ENCODE data around the gene THAP7.

The THAP7 gene

GRCh38 chr22:20964090-20964798, 37.7 kb downstream of the THAP7 start:
- DNase-seq (ENCODE audit: low read depth) = no peak

- DNase-seq (ENCODE audit: low read depth) = no peak
Measured at GRCh38 chr22:20963201-20964052, 38.5 kb downstream of the THAP7 start.

GRCh38 chr22:20962491-20962945, 39.4 kb downstream of the THAP7 start:
- DNase-seq (ENCODE audit: low read depth) = no peak

- DNase-seq (ENCODE audit: low read depth) = no peak
Measured at GRCh38 chr22:20960609-20961008, 41.3 kb downstream of the THAP7 start.

GRCh38 chr22:20959578-20960461, 42.1 kb downstream of the THAP7 start:
- DNase-seq (ENCODE audit: low read depth) = no peak

- peak; percentile 55 for DNase-seq (ENCODE audit: low read depth)
Measured at GRCh38 chr22:20957683-20958431, 44.1 kb downstream of the THAP7 start.

GRCh38 chr22:20957102-20957682, 44.7 kb downstream of the THAP7 start:
- DNase-seq (ENCODE audit: low read depth) = peak; percentile 35

- peak; percentile 48 for DNase-seq (ENCODE audit: low read depth)
Measured at GRCh38 chr22:20956258-20957101, 45.4 kb downstream of the THAP7 start.

GRCh38 chr22:20955548-20955947, 46.4 kb downstream of the THAP7 start:
- peak; percentile 35 for DNase-seq (ENCODE audit: low read depth)

- no peak for DNase-seq (ENCODE audit: low read depth)
Measured at GRCh38 chr22:20953668-20954500, 48.0 kb downstream of the THAP7 start.

GRCh38 chr22:20953342-20953608, 48.6 kb downstream of the THAP7 start:
- DNase-seq (ENCODE audit: low read depth) = no peak

- DNase-seq (ENCODE audit: low read depth) = no peak
Measured at GRCh38 chr22:20952544-20953341, 49.2 kb downstream of the THAP7 start.

GRCh38 chr22:20951932-20952380, 50.0 kb downstream of the THAP7 start:
- DNase-seq (ENCODE audit: low read depth) = no peak

GRCh38 chr22:20951151-20951931, 50.6 kb downstream of the THAP7 start:
- DNase-seq (ENCODE audit: low read depth) = no peak

- DNase-seq (ENCODE audit: low read depth) = no peak
Measured at GRCh38 chr22:20949698-20950183, 52.2 kb downstream of the THAP7 start.

Measured in ELR (cell line).